ENCODE measurements around the gene DAAM2. TPM values are rescaled to one million over a fixed set of nuclear protein-coding genes. Genes with fewer than 3 reads are reported as not detected.

The DAAM2 gene
- total and polyA plus RNA-seq, 2 donors from 2014 or later = 6.9 to 19.8 TPM

GRCh38 chr6:39936857-39937256 lies 144.7 kb downstream of the DAAM2 start:
- Histone ChIP-seq H3K27me3 (ENCODE audit: control insufficient read depth, insufficient read depth, low read length) (no peaks in the 10 kb centered on the region), H3K9ac (ENCODE audit: low read length in 3 of 3) (no peak overlapping the region), H3K4me3 (ENCODE audit: low read length in 3 of 3) (no peak overlapping the region), H3K9me3 (ENCODE audit: control insufficient read depth in 2 of 3, insufficient read depth in 1 of 3, low read length in 3 of 3) (no peaks in the 10 kb centered on the region), H3K36me3 (ENCODE audit: control insufficient read depth in 2 of 3, insufficient read depth in 3 of 3, low read length in 3 of 3) (no peaks in the 10 kb centered on the region), H3K27ac (ENCODE audit: low read depth in 2 of 2, low read length in 2 of 2) (no peak overlapping the region), H3K4me1 (ENCODE audit: control insufficient read depth in 2 of 3, insufficient read depth in 2 of 3, low read depth in 1 of 3, low read length in 3 of 3) (peaks cover 0 to 17% (median 10%) of the 10 kb centered on the region in 3 donors)
- intact Hi-C loops (cut with DNase I) = no loop called here
- DNase-seq (no peak), FAIRE-seq (no peak)
- no peak for TF ChIP-seq CTCF (IDR thresholded peaks at IDR 0.05; ENCODE audit: borderline replicate concordance, extremely low read depth, insufficient read depth)

GRCh38 chr6:39937686-39938333 lies 145.6 kb downstream of the DAAM2 start:
- Histone ChIP-seq H3K36me3 (ENCODE audit: control insufficient read depth in 2 of 3, insufficient read depth in 3 of 3, low read length in 3 of 3) (no peaks in the 10 kb centered on the region), H3K4me1 (ENCODE audit: control insufficient read depth in 2 of 3, insufficient read depth in 2 of 3, low read depth in 1 of 3, low read length in 3 of 3) (peaks cover 0 to 13% (median under 1%) of the 10 kb centered on the region in 3 donors), H3K27me3 (ENCODE audit: control insufficient read depth, insufficient read depth, low read length) (no peaks in the 10 kb centered on the region), H3K9ac (ENCODE audit: low read length in 3 of 3) (no peak overlapping the region), H3K9me3 (ENCODE audit: control insufficient read depth in 2 of 3, insufficient read depth in 1 of 3, low read length in 3 of 3) (no peaks in the 10 kb centered on the region), H3K4me3 (ENCODE audit: low read length in 3 of 3) (no peak overlapping the region), H3K27ac (ENCODE audit: low read depth in 2 of 2, low read length in 2 of 2) (no peak overlapping the region)
- TF ChIP-seq CTCF (IDR thresholded peaks at IDR 0.05; ENCODE audit: borderline replicate concordance, extremely low read depth, insufficient read depth) = no peak
- FAIRE-seq = no peak
- DNase-seq = no peak
- intact Hi-C loops (cut with DNase I) = no loop called here

GRCh38 chr6:39938773-39939654 lies 146.8 kb downstream of the DAAM2 start:
- FAIRE-seq = no peak
- intact Hi-C loops (cut with DNase I) = no loop called here
- H3K27ac ChIP-seq (ENCODE audit: low read depth in 2 of 2, low read length in 2 of 2) = no peak overlapping the region
- no peak overlapping the region for H3K9ac ChIP-seq (ENCODE audit: low read length in 3 of 3)
- peaks cover 0 to 7% (median 0%) of the 10 kb centered on the region in 3 donors for H3K4me1 ChIP-seq (ENCODE audit: control insufficient read depth in 2 of 3, insufficient read depth in 2 of 3, low read depth in 1 of 3, low read length in 3 of 3)
- peak in 3 of 5 donors; percentile 26 to 57 (median 52) for DNase-seq
- no peaks in the 10 kb centered on the region for H3K9me3 ChIP-seq (ENCODE audit: control insufficient read depth in 2 of 3, insufficient read depth in 1 of 3, low read length in 3 of 3)
- H3K36me3 ChIP-seq (ENCODE audit: control insufficient read depth in 2 of 3, insufficient read depth in 3 of 3, low read length in 3 of 3) = no peaks in the 10 kb centered on the region
- no peaks in the 10 kb centered on the region for H3K27me3 ChIP-seq (ENCODE audit: control insufficient read depth, insufficient read depth, low read length)
- H3K4me3 ChIP-seq (ENCODE audit: low read length in 3 of 3) = no peak overlapping the region
- no peak for TF ChIP-seq CTCF (IDR thresholded peaks at IDR 0.05; ENCODE audit: borderline replicate concordance, extremely low read depth, insufficient read depth)

Measured in kidney (tissue), 14 donors.